GM13976 (cell line): ENCODE data around the gene VKORC1.
"Not testable (repeated sequence)": the region's sequence is repeated elsewhere in the genome, so short reads cannot be mapped to it uniquely, and the experiment has no call there.

Source experiments
- DNase-seq: peaks from one replicate; pipeline ENCODE4 v3.0.0; 2012; ENCODE audit warnings: low spot score
- in situ Hi-C: fragments of 300-500 bp; cut with MboI; formaldehyde crosslinking; loops from one replicate; pipeline ENCODE4 v1.12.0; 2022; ENCODE audit warnings: low sequenced_read_pairs, mixed read lengths, inconsistent platforms; ENCODE audit not compliant: unreplicated experiment
- TF ChIP-seq, protein P1 (sequence below): IDR thresholded peaks from 2 replicates; pipeline ENCODE4 v1.5.1; 2012; ENCODE audit warnings: borderline replicate concordance, mild to moderate bottlenecking; ENCODE audit not compliant: insufficient read depth; ENCODE audit errors: extremely low read depth, missing control alignments, control extremely low read depth

The VKORC1 gene

DNA sequence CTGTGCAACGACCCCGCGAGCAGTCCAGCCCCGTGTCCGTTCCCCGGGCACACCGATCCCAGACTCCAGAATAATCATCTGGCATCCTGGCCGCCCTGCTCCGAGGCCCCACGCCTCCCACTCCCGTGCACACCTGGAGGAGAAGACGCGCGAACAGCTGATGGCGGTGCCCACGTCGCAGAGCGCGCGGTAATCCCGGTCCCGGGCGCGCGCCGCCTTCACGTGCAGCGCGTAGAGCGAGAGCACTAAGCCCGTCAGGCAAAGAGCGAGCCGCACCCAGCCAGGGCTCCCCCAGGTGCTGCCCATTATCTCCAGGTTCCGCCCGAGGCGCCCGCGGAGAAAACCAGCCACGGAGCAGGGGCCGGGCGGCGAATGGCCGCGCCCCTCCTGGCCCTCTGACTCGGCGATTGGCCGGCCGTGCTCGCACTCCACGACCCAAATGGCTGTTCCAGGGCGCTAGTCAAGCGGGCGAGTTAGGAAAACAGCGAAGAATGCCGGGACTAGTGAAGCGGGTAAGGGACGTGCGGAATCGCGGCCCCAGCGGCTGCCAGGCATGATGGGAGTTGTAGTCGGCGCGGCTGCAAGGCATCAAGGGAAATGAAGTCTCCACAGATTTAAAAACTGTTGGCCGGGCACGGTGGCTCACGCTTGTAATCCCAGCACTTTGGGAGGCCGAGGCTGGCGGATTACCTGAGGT, at the start of gene VKORC1:
Gene VKORC1, minus strand, starts transcription at position 374 of the 697 bp plus-strand sequence. Its CDS starts 68 bp downstream, at position 306.
- TF ChIP-seq, protein P1, sequence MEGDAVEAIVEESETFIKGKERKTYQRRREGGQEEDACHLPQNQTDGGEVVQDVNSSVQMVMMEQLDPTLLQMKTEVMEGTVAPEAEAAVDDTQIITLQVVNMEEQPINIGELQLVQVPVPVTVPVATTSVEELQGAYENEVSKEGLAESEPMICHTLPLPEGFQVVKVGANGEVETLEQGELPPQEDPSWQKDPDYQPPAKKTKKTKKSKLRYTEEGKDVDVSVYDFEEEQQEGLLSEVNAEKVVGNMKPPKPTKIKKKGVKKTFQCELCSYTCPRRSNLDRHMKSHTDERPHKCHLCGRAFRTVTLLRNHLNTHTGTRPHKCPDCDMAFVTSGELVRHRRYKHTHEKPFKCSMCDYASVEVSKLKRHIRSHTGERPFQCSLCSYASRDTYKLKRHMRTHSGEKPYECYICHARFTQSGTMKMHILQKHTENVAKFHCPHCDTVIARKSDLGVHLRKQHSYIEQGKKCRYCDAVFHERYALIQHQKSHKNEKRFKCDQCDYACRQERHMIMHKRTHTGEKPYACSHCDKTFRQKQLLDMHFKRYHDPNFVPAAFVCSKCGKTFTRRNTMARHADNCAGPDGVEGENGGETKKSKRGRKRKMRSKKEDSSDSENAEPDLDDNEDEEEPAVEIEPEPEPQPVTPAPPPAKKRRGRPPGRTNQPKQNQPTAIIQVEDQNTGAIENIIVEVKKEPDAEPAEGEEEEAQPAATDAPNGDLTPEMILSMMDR = no peak
- in situ Hi-C loops = no loop called here

DNA sequence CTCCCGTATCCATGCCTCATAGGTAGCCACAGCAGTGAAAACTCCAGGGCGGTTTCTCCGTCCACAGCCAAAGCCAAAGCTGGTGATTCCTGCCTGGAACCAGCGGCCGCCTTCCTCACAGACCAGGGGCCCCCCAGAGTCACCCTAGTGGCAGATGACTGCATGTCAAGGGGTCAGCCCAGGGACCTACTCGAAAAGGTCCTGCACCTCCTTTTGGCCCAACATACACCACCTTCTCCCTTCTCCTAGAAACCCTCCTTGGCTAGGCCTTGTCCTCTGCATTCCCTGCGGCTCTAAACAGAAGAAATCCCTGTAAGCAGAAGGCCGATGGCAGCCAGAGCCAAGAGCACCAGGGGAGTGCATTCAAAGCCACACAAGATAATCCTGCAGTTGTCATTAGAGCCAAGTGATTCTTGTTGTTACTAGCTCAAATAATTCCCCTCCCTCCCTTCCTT, 49.1 kb upstream of the VKORC1 start:
- DNase-seq = no peak
- in situ Hi-C loops = no loop called here

More for the DNA sequence above, at the start of gene VKORC1:
- DNase-seq = peak; percentile 93

DNA sequence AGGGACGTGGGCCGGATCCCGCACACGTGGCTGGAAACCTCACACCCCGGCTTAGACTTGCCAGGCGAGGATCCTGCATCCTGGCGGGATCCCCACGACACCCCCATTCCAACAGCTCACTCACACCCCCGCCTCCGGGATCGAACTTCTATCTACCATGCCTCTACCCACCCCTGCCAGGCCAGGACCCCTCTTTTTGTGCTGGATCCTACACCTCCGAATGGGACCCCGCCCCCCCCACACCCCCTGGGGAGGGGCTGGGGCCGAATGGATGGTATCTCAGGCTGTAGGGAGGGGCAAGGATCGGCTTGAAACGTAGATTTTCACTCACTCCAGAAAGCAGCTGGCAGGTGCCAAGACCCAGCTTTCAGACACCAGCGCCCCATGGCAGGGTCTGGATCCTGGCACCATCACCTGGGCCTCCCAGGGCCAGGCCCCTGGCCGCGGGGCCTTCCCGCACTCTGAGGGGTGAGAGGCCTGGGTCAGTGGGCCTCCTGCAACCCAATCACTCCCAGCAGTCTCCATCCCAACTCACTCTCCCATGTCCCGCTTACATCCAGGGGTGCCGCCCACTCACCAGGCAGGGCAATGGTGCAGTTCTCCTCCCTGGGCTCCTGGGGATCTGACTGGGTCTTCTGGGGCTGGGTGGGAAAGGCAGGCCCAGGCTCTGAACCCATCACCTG, 48.6 kb upstream of the VKORC1 start:
- TF ChIP-seq, protein P1 = no peak
- in situ Hi-C loops = no loop called here

More for the DNA sequence above, 49.1 kb upstream of the VKORC1 start:
- TF ChIP-seq, protein P1 = no peak

DNA sequence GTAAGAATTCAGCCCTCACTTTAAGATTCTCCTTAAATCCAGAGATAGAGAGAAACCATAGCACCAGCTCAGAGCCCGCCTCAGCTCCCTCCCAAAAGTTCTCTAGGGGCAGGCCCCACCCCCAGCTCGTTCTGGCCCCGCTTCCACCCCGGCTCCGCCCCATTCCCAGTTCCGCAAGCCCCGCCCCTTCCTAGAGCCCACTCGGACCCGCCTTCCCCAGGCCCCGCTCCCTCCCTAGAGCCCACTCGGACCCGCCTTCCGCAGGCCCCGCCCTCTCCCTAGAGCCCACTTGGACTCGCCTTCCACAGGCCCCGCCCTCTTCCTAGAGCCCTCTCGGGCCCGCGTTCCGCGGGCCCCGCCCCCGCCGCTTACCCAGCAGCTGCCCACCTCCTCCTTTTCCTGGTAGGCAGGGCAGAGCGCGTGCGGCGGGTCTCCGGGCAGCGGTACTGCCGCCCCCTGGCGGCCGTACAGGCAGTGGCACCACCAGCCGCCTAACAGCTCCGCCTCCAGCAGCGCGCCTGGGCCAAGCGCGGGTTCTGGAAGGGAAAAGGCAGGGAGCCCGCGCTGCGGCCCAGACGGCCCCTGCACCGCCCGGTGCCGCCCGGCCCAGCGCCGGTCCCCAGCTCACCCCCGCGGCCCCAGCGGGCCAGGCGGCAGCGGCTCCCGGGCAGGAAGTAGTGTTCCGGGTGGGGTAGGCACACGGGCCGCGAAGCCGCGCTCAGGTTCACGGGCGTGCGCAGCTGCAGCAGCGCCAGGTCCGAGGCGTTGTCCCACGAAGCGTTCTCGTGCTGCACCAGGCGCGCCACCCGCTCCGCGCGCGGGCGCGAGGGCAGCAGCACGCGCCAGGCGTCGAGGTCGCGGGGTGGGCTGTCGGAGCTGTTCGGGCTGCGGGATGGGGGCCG, 47.8 kb upstream of the VKORC1 start:
- TF ChIP-seq, protein P1 = peak; percentile 94
- in situ Hi-C loops = no loop called here
- peak; percentile 100 for DNase-seq

More for the DNA sequence above, 48.6 kb upstream of the VKORC1 start:
- DNase-seq = no peak

DNA sequence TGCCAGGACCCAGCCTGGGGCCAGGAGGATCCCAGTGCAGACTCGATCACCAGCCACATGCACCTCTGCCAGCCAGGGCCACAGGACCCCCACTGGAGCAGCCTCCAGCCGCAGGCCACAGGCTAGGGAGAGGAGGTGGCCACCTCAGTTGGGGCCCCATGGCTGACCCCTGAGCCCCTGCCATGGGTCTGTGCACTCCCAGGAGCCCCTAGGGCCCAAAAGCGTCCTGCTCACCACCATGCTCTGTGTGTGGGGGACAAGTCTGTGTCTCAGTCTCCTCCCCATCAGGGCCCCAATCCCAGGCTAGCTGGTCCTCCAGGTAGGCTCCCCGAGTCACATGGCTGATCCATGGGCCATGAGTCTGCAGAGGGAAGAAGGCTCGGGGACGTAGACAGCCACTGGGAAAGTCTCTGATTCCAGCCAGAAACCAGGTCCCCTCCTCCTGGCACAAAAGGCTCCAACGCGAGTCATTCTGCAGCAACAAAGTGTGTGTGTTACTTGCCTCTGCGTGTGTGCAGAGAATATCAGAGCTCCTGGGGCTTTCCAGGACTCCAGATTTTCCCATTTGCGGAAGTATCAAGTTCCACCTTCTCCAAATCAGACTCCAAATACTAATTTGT, 47.0 kb upstream of the VKORC1 start:
- peak; percentile 48 for DNase-seq
- TF ChIP-seq, protein P1 = no peak
- in situ Hi-C loops = no loop called here

DNA sequence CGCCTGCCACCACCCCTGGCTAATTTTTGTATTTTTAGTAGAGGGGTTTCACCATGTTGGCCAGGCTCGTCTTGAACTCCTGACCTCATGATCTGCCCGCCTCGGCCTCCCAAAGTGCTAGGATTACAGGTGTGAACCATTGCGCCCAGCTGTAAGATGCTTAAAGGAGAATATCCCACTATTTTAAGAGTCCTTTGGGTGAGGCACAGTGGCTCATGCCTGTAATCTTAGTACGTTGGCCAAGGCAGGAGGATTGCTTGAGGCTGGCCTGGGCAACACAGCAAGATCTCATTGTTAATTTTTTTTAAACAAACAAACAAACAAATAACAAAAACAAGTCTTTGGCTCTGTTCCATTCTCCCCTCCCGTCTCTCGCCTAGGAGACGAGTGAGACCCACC, 46.5 kb upstream of the VKORC1 start:
- DNase-seq, in situ Hi-C loops: not testable (repeated sequence)
